HuH-7.5 (cell line): ENCODE data around the gene THRB.
"Not testable (repeated sequence)": the region's sequence is repeated elsewhere in the genome, so short reads cannot be mapped to it uniquely, and the experiment has no call there.

Experiments
- DNase-seq: peaks from one replicate; pipeline ENCODE4 v3.0.0; 2011; ENCODE audit warnings: low spot score

Gene THRB

DNA sequence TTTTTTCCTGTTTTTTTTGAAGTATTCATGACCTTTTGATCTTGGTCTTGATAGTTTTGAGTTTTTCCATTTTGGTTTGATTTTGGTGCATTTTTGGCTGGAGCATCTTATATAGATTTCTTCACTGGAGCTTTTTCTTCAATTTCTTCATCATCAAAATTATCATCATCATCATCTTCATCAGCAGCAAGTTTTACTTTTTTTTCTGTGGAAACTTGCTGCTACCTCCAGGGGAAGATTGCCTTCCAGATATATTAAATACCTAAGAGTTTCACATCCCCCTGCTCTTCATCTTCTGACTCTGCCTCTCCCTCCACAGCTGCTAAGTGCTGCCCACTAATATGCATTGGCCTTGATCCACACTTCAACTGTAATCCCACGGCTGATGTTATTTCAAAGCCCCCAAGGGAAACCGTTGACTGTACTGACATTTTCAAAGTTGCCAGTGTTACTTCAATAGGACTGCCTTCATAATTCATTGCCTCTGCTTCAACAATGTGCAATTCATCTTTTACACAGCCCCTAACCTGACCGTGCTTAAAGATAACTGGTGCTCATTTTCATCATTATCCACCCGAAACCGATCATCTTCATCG, 397.9 kb downstream of the THRB start:
- DNase-seq = no peak

DNA sequence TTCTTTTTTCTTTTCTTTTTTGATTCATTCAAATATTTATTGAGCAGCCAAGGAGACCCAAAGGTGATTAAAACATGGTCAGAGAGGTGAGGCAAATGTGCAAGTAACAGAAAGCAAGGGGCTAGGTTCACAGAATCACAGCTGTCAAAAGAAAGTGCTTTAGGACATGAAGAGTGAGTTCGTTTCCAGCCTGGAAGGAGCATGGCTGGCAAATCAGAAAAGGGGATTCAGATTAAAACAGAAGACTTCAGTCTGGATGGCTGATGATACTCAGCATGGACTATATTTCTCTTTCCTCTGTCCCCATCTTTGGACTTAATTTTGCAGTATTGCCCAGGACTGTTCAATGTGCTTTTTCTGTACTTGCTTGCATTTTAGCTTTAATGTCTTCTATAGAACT, 398.4 kb downstream of the THRB start:
- no peak for DNase-seq

DNA sequence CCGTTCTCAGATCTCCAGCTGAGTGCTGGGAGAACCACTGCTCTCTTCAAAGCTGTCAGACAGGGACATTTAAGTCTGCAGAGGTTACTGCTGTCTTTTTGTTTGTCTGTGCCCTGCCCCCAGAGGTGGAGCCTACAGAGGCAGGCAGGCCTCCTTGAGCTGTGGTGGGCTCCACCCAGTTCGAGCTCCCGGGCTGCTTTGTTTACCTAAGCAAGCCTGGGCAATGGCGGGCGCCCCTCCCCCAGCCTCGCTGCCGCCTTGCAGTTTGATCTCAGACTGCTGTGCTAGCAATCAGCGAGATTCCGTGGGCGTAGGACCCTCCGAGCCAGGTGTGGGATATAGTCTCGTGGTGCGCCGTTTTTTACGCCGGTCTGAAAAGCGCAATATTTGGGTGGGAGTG, 399.8 kb downstream of the THRB start:
- DNase-seq = not testable (repeated sequence)

DNA sequence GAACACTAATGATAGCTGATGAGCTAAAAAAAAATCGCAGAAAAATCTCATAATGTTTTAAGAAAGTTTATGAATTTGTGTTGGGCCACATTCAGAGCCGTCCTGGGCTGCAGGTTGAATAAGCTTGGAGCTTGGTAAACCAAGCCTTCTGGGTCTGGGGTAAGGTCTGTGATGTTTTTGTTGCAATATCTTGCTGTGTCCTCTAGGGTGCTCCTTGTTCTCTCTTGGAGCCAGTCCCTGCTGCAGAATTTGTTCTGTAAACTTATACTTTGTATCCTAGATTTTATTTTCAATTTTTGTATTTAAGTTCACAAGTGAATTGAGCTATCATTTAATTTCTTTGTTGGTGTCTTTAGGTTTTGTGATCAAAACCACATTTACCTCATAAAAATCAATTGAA, 405.9 kb downstream of the THRB start:
- DNase-seq = no peak

DNA sequence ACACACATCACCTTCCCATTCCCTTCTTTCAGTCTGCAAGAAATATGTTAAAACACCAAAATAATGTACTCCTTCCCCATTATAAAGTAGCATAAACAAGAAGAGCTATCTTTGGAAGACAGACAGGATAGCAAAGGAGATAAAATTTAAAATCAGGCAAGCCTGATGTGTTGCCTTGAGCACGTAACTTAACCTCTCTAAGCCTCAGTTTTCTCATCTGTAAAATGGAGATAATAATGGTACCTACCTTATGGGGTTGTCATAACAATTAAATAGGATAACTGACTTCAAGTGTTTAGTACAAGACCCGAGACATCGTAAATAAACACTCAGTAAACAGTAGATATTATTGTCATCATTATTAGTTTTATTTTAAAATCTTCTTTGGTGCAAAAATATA, 407.2 kb downstream of the THRB start:
- DNase-seq = no peak

DNA sequence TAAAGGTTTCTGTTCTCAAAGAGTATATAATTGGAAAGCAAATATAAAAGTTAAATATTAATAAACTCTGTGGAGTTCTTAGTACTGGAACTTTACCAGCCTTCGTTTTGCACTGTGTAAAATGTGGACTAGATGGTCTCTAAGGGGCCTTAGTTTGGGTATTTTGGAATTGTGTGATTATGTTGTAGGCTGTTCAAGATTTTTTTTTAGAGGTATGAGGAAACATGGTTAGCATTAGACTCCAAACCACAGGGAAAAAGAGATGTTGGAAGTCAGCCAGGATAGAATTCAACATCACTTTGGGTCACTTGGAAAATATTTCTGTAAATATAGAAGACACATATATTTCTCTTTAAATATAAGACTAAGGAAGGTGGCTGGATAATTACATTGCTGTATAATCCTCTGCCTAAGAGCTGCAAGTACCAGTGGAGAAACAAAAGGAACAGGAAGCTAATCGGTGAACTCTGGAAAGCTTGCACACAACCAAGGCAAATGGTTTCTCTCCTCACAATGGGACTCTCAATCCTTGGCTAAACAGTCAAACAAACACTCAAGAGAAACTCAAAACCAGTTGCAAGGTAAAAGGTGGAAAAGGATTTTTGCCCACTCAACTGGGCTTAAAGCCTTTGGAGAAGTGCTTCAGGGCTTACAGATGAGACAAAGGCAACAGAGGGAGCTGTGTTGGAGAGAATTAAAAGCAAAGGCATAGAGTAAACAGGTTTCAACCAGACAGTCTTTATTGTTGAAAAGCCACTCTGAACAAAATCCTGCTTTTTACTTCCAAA, 407.8 kb downstream of the THRB start:
- no peak for DNase-seq

DNA sequence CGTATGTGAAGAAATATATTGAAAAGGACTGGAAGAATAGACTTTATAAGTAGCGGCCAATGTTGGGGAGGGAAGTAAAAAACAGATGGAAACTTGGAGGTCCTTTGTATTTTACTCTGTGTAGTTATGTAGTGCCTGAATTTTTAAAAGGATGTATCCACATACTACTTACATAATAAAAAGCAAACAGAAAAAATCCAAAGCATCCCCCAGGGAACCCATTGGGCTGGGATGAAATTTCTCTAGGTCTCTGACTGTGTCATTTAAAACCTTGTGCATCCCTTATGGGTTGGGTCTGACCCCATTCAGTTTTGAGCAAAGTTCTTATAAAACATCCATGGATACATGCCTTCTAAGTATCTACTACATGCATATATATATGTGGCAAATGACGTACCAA, 408.4 kb downstream of the THRB start:
- DNase-seq = no peak

DNA sequence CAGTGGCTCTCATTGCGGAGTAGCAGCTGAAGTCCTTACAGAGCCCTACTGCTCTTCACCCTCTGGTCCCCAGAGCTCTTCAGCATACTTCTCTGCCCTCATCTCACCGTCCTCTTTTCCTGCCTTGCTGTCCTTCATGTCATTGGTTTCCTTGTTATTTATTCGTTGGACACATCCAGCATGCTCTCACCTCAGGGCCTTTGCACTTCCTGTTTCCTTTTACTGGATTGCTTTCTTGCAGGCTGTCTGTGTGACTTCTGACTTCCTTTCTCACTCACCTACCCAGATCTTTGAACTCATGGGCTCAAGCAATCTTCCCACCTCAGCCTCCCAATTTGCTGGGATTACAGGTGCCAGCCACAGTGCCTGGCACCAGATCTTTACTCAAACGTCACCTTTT, 422.5 kb downstream of the THRB start:
- no peak for DNase-seq

DNA sequence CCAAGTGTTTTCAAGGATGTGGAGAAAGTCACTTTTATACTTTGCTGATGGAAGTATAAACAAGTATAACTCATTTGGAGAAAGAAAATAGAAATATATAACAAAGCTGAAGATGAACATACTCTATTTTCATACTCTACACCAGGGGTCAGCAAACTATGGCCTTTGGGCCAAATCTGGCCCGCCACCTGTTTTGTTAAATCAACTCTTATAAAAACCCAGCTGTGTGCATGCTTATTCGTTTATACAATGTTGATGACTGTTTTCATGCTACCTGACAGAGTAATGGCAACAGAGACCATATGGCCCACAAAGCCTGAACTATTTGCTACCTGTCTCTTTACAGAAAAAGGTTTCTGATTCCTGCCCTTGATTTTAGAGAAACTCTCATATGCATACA, 425.6 kb downstream of the THRB start:
- DNase-seq = no peak

DNA sequence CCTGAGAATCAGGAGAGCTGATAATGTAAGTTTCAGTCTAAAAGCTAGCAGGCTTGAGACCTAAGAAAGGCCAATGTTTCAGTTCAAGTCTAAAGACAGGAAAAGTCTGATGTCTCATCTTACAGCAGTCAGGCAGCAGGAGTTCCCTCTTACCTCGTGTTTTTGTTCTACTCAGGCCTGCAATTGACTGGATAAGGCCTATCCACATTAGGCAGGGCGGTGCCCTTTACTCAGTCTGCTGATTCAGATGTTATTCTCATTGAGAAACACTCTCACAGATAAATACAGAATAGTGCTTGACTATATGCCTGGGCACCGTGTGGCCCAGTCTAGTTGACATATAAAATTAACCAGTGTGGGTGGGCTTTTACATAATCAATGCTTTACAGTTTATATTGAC, 427.2 kb downstream of the THRB start:
- DNase-seq = no peak
